Fibroblast of skin of abdomen (primary cell): ENCODE measurements around the gene C2CD2.

ENCODE experiments used
- DNase-seq: peaks from one replicate; pipeline ENCODE4 v3.0.0-alpha.2; 2013

The C2CD2 gene

DNA sequence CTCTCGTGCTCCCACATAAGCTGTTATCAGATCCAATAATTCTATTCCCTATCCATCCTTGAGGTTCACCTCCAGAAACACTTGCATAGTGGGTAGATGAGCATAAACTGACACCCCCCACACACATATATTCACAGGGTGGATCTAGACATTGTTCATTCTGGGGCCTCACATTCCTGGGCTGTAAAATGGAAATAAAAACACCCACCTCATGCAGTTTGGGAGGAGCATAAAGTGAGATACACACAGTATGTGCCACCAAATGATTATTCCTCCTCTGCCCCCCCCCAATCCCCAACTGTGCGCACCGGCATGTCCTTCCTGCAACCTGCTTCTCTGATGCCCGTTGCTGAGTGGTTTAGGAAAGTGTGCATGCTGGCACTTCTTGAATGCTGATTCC lies 92.6 kb downstream of the C2CD2 start:
- DNase-seq, result no peak

DNA sequence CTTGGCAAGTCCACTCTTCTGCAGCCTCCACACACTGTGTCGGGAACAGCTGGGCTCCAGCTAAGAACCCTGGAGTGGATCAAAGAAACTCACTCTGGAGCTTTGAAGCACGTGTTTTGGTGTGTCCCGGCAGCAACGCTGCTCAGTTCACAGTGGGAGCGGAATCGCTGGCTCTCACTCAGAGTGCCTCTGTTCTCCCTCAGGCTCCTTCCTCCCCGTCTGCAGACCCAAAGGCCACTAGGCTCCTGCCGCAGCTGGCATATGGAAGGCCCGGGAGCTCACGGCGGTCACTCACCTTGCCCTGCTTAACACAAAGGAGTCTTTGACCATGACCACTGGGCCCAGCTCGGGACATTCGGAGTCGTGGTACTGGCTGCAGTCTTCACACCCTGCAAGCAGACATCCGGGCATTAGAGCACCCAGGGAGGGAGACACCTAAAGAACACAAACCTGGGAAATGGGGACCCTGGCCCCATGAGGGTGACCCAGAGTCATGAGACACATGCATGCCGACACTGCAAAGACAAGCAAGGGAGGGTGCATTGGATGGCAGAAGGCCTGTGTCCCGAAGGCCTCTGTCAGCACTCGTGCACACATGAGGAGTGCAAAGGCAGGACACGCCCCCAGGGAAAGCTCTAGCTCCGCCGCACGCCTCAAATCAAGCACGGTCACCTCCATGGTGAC lies 94.4 kb downstream of the C2CD2 start:
- DNase-seq, result no peak

DNA sequence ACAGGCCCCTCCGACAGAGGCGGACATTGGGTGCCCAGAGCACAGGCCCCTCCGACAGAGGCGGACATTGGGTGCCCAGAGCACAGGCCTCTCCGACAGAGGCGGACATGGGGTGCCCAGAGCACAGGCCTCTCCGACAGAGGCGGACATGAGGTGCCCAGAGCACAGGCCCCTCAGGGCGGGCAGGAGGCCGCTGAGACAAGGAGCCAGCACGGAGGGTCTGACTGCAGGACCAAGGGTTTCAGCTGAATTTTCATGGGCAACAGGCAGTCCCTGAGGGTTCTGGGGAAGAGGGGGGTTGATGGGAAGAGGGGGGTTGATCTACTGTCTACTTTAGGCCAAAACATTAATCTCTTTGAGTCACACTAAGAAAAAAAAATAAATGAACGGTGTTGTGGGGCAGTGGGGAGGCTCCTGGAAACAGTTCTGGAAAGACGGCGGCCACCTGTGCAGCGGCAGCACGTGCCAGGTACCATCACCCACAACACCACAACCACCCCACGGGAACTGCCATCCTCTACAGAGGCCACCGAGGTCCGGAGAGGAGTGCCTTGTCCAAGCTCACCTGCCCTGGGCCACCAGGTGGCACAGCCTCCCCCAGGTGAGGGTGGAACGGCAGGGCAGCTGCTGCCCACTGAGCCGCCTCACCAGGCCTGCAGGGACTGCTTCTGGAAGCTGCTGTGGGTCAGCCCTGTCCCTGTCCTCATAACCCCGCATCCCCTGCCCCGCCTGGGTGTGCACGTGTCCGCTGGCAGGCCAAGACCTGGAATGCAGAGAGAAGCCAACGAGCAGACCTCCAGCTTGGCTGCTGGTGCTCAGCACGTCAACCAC lies 95.1 kb downstream of the C2CD2 start:
- no peak for DNase-seq

DNA sequence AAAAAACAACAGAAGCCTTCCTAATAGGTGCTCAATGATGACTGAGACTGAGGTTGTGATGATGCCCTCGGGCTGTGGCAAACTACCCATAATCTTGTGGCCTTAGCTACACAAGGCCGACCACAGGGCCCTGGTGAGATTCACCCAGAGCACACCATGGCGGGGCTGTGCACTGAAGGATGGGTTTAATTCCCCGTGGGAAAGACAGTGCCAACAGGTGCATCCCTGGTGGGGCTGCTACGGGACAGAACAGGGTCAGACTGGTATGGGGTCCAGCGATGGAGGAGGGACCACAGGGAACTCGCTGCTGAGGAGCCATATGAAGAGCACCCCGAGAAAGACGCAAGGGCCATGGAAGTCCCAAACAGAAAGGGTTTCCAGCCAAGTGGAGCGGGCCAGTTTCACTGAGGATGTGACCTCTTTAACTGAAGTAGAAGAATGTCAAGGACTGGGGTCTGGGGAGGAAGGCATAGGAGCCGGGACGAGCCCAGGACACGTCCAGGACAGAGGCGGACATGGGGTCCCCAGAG lies 96.0 kb downstream of the C2CD2 start:
- no peak for DNase-seq

DNA sequence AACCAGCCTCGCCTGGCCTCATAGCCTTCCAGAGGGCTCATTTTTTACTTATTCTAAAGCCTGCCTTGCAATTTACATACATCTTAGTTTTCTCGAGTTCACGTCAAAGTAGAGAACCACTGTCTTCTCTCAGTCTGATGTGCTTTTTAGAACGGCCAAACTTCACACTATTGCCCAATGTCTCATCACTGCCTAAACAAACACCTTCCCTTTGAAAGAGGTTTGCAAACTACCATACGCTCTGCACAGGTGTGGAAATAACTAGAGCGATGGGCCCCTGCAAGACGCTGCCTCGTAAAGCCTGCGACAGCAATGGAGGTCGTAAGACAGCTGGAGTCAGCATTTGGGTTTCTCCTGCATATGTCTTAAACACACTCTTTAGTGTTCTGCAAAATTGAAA lies 97.2 kb downstream of the C2CD2 start:
- DNase-seq, result no peak

DNA sequence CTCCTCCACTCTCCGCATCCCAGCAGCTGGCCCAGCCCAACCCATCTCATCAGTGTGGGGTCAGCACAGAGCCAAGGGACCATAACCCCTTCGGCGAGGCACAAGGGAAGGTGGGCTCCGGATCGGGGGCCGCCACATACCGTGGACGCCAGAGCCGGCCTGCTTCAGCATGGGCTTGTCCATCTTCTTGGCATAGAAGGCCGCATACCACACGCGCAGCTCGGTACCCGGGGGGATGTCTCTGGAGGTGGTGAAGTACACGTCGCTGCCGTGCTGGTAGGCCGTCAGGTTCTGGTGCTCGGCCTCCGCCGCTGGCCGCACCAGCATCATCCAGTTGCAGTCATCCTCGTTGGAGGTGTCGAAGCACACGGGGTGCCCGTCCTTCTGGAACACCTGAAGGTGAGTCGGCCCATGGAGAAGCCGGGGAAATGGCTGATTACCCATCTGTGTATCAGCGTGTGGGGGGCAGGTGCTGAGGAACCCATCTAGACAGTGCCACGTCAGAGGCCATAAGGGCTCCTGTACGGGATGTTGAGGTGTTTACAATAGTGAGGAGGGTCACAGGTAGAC lies 99.3 kb downstream of the C2CD2 start:
- DNase-seq, result no peak

DNA sequence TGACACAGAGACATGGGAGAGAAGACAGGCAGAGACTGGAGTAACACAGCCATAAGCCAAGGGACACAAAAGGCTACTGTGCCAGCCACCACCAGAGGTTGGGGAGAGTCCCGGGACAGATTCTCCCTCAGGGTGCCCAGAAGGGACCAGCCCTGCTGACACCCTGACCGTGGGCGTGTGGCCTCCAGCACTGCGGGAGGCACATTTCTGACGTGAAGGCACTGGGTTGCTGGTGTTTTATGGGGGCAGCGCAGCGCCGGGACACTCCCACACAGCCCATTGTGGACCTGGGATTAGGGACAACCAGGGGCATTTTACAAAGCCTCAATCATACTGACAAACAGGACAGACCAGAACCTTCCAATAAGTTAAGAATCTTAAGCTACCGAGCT lies 100.9 kb downstream of the C2CD2 start:
- no peak for DNase-seq

DNA sequence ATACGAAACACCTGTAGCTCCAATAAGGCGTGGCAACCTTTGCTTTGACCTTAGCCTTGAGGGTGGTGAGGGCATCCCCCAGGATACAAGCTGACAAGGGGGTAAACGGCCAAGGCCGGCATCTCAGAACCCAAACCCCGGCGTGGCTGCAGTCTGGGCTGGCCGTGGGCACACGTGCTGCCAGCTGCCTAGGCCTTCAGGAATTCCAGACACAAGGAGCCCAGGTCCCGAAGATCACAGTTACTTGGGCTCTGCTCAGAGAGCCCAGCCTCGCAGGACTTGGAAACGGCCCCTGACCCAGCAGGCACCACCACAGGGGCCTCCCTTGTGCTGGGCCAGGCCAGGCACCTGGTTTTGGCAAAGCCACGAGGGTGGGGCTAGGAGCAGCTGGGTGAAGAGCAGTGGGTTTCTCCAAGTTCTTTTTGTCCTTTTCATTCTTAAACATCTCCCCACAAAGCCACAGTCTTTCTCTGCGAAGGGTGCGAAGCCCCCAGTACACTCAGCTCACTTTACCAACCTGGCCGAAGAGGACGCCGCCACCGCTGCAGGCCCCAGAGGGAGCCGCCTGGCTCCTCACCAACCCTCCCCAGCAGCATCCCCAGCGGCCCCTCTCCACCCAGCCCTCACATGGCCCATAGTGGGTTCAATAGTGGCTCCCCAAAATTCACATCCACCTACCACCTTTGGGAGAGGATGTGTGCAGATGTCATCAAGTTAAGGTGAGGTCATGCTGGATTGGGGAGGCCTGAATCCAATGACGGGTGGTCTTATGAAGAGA lies 101.5 kb downstream of the C2CD2 start:
- DNase-seq, result no peak

DNA sequence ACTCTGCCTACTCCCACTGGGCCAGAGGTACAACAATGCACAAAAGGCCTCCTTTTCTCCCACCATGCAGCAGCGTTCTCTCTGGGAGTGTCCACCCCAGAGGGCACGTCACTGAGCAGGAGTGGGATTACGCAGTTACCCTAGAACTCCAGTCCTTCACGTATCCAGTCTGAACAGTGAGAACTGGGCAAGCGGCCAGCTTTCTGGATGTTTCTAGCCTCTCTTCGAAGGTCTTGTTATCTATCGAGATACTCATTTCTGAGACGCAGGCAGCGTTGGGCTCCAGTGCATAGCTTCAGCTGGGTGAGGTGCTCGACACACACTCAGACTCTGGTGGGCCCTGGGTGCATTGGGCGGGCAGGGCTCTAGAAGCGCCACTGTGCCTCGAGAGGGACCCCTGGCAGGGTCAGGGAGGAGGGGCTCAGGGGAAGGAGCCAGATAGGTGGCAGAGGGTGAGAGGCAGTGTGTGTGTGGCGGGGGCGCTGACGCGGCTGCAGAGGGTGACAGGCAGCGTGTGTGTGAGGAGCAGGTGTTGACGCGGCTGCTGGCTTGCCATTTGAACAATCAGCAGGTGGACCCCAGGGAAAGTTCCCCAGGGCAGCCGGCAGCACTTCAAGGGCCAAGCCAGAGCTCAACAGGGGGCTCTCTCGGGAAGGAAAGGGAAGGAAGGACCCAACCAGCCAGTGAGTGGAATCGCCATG lies 102.6 kb downstream of the C2CD2 start:
- no peak for DNase-seq

DNA sequence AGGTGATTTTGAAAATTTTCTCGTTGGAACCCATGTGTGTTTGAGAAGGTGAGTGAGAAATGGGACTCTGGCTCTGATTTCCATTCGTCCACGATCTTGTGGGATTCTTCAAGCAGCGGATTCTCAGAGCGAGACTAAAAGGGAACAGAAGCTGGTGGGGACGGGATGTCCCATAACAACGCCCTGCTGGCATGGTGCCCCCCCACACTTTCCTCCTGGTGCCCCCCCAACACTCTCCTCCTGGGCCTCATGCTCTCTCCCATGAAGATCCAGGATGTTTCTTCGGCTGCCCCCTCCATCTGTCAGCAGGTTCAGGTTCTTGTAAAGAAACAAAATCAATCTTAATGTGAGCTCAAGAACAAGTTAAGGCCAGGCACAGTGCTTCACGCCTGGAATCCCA lies 103.7 kb downstream of the C2CD2 start:
- DNase-seq, result no peak

DNA sequence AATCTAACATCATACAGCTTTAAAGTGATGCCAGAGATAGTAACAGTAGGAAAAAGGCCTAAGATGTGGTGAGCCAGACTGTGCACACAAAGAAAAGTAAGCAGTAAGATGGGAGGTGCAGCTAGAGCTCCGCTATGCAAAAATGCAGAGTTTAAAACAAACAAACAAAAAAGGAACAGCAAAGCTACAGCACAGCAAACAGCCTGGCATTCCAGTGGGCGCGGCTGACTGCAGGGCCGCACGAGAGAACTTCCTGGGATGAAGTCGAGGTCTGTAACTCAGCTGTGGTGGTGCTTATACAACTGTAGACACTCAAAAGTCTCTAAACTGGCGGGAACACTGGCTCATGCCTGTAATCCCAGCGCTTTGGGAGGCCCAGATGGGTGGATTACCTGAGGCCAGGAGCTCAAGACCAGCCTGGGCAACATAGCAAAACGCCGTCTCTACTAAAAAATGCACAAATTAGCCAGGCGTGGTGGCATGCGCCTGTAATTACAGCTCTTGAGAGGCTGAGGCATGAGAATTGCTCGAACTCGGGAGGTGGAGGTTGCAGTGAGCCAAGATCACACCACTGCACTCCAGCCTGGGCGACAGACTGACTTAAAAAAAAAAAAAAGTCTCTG lies 104.7 kb downstream of the C2CD2 start:
- DNase-seq, result no peak

DNA sequence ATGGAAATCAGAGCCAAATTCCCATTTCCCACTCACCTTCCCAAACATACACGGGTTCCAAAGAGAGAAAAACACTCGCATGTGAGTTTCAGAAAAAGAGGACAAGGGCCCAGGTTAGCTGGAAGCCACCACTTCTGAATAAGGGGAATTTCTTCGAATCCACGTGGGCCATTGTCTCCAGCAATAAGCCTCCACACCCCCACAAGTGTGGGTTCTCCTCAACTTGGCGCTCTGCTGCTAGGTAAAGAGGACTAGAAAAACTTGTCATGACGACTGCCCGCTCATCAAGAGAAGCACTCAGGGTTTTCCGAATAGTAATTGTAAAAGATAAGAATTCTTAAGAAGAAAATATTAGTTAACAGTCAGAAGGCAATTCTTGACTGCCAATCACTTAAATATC lies 105.3 kb downstream of the C2CD2 start:
- no peak for DNase-seq

DNA sequence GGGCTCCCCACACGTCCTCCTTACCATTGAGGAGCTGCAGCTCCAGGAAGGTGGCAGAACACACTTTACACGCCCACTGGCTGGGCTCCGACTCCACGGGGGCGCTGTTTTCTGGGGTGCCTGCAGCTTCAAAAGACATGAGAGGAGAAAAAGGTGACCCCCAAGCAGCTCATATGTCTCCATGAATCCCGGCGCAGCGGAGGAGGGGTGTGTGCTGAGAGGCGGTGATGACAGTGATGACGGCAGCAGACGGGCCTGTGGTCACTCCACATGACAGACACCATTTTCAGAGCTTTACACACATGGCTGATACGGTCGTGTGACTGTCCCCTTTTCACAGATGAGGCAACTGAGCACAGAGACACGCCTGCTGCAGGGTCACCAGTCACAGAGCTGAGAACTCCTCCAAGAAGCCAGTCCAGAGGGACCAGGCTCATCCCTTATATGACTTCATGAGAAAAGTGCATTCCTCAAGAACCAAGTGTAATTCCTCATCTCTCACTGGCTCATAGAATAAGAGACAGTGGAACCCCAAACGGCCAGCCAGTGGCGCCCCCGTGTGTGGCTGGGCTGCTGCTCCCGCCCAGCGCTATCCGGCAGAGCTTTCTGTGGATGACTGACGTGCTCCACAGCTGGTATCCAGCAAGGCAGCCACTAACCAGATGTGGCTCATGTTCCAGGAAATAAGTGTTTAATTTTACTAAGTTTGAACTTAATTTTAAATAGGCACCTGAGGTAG lies 106.6 kb downstream of the C2CD2 start:
- DNase-seq, result peak; percentile 63

DNA sequence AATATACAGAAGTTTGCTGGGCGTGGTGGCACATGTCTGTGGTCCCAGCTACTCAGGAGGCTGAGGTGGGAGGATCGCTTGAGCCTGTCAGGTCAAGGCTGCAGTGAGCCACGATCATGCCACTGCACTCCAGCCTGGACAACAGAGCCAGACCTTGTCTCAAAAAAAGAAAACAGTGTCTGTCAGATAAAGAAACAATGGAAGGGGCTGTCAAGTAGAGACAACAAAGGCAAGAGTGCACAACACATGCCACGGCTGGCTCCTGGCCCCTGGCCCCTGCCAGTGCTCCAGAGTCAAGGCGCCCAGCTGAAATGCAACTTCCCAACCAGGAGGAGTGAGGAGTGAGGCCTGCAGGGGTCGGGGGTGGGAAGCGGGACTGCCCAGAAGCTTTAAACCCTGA lies 107.3 kb downstream of the C2CD2 start:
- no peak for DNase-seq

DNA sequence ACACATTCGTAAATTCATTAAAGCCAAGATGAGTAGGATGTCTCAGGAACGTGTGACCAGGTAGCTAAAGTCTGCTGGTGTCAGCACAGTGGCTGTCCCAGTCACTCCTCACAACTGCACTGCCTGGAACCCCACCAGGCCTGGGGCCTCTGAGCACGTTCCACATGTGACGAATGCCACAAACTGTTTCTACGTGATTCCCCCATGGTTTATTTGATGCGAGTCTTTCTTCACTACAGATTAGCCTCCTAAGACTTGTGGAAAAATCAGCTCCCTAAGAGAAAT lies 107.8 kb downstream of the C2CD2 start:
- DNase-seq, result no peak

DNA sequence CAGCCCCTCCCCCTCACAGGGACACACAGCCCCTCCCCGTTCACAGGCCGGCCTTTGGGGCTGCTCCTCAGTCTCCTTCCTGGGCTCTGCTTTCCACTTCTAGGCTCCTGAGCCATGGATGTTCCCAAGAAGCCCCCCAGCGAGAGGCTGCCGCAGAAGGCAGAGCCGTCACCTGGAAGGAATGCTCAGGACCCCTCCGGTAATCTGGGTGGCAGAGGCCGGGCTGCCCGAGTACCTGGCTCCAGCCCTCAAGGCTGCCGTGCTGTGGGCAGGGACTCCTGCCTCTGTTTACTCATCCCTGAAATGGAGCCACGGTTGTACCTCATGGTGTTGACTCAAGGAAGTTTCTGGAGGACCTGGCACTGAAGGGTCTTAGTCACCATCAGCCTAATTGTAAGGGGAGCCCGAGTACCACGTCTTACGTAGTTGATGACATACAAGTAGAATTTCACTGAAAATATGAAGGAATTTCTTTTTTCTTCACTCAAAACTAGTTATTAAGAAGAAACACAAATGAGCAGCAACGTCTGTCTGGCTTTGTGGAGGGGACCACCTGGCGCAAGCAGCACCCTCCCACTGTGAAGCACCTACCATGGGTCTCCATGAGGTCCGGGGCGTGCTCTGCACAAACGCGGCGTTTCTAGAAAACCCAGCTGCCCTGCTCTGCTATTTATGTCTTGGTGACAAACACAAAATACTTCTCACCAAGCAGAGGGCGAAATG lies 108.3 kb downstream of the C2CD2 start:
- DNase-seq, result no peak

DNA sequence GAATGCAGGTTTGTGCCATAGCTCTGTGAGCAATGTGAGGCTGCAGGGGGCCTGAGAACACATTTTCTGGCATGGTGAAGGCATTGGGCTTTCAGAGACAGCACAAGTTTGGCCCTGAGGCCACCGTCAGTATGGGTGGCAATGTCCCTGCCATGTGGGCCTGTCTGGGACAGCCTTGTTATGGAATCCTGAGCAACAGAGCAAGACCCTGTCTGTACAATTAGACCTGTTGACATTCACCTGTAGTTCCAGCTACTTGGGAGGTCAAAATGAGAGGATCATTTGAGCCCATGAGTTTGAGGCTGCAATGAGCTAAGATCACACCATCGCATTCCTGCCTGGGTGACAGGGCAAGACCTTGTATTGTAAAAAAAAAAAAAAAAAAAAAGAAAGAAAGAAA lies 110.2 kb downstream of the C2CD2 start:
- no peak for DNase-seq

DNA sequence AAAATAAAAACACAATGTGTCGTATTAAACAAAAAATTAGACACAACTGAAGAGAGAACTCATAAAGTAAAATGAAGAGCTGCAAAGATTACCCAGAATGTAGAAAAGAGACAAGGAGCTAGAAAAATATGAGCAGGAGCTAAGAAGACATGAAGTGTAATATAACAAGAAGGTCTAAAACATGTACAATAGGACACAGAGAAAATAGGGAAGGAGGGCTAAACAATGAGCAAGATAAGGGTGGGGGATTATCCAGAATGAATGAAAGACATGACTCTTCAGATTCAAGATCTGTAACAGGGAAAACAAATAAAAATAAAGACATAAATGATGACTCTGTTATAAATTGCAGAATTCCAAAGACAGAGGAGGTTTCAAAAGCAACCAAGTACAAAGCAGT lies 112.9 kb downstream of the C2CD2 start:
- DNase-seq, result no peak

DNA sequence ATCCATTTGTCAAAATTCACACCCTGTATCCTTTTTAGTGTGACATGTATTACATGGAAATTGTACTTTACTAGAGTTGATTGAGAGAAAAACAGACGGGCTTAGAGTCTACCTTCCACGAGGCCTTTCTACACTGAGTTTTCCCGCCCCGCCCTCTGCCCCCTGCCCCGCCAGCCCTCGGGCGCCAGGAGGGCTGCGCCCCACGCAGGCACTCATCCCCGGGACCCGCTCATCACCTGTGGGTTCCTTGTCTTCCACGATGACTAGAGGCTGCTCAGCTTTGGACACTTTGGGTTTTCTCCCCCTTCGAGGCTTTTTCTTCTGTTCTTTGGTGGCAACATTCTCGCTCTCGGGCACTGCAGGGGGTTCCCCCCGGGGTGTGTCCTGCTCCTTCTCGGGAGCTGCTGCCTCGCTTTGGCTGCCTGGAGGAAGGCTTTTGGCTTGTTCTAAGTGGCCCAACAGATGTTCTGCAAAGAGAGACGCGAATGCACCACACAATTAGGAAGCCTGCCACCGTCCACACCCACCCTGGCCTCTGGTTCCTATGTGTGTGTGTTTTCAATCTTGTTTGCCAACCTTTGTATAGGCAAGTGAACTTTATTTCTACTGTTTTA lies 114.3 kb downstream of the C2CD2 start:
- no peak for DNase-seq

DNA sequence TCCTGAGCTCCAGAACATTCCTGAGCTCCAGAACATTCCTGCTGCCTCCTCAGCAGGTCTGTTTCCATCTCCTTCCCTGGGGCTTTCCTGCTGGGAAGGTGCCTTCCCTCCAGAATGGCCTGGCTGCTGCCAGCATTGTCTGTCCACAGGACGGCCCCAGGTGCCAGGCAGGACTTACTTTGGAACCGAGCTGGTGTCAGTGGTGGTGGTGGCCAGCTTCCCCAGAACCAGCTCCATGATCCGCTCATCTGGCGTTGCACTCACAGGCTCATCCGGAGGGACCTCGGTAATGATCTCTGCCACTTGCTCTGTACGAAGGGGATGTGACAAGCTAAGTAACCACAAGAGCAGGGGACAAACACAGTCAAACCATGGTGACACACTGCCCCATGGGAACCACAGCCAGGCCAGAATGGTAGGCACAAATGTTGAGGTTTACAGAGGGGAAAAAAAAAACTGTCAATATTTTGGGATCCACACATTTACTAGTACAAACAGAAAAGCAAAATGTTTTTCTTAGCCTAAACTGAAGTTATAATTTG lies 116.0 kb downstream of the C2CD2 start:
- DNase-seq, result no peak
